Ishikawa (cell line): ENCODE results near the gene SMPX.

Experiments used
- EGR1 ChIP-seq: IDR thresholded peaks from 2 replicates; pipeline ENCODE4 v1.6.1; 2012
- TEAD4 ChIP-seq: IDR thresholded peaks from 2 replicates; pipeline ENCODE4 v1.6.1; 2012
- TF ChIP-seq, protein P1 (sequence below): IDR thresholded peaks from 2 replicates; pipeline ENCODE4 v1.6.1; 2012
- TF ChIP-seq, protein P2 (sequence below): IDR thresholded peaks from 2 replicates; pipeline ENCODE4 v1.6.1; 2012; ENCODE audit warnings: low read depth, mild to moderate bottlenecking

Gene SMPX

DNA sequence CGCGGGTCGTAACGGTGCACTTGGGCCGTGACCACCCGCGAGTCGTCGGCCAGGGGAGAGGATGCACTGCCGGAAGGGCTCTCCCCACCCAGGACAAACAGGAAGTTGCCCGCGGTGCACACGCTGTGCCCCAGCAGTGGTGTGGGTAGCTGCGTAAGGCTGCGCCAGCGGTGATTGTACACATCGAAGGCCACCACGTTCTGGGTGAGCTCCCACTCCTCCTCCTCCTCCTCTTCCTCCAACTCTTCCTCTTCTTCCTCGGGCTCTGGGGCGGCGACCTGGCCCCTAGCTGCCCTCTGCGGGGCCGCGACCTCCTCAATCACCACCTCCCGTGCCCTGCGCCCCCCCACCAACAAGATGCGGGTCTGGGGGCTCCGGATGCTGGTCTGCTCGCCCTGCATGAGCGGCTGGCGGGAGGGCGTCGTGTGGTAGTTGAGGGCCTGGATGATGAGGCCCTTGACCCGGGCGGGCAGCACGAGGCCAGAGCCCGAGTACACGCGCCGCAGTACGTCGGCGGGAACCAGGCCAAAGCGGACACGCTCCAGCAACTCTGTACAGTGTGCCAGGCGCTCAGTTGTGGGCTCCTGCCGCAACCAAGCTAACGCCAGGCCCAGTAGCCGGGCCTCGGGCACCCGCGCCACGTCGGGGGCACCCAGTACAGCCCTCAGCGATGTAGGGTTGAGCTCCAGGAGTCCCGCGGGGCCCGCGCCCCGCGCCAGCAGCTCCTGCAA is 101.2 kb downstream of the SMPX start:
- TF ChIP-seq TEAD4 = no peak
- TF ChIP-seq, protein P1, sequence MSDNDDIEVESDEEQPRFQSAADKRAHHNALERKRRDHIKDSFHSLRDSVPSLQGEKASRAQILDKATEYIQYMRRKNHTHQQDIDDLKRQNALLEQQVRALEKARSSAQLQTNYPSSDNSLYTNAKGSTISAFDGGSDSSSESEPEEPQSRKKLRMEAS = no peak
- no peak for TF ChIP-seq EGR1
- TF ChIP-seq, protein P2, sequence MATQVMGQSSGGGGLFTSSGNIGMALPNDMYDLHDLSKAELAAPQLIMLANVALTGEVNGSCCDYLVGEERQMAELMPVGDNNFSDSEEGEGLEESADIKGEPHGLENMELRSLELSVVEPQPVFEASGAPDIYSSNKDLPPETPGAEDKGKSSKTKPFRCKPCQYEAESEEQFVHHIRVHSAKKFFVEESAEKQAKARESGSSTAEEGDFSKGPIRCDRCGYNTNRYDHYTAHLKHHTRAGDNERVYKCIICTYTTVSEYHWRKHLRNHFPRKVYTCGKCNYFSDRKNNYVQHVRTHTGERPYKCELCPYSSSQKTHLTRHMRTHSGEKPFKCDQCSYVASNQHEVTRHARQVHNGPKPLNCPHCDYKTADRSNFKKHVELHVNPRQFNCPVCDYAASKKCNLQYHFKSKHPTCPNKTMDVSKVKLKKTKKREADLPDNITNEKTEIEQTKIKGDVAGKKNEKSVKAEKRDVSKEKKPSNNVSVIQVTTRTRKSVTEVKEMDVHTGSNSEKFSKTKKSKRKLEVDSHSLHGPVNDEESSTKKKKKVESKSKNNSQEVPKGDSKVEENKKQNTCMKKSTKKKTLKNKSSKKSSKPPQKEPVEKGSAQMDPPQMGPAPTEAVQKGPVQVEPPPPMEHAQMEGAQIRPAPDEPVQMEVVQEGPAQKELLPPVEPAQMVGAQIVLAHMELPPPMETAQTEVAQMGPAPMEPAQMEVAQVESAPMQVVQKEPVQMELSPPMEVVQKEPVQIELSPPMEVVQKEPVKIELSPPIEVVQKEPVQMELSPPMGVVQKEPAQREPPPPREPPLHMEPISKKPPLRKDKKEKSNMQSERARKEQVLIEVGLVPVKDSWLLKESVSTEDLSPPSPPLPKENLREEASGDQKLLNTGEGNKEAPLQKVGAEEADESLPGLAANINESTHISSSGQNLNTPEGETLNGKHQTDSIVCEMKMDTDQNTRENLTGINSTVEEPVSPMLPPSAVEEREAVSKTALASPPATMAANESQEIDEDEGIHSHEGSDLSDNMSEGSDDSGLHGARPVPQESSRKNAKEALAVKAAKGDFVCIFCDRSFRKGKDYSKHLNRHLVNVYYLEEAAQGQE = no peak
